Chondrocyte (in vitro differentiated cells): Measurements from ENCODE around the gene PLA2G2E. TPM values are rescaled to one million over a fixed set of nuclear protein-coding genes. Genes with fewer than 3 reads are reported as not detected.

Experiments used
- DNase-seq: peaks from one replicate; pipeline ENCODE4 v3.0.0; 2021; ENCODE audit warnings: mixed read lengths, low spot score
- H3K27ac Mint-ChIP-seq: one replicate; pipeline ENCODE4 v1.8.0; 2021; ENCODE audit warnings: mild to moderate bottlenecking, moderate library complexity, mixed read lengths; ENCODE audit not compliant: unreplicated experiment
- H3K27me3 Mint-ChIP-seq: 2 replicates; pipeline ENCODE4 v1.8.0; 2021; ENCODE audit warnings: low read depth, mixed read lengths
- H3K36me3 Mint-ChIP-seq: 2 replicates; pipeline ENCODE4 v1.8.0; 2021; ENCODE audit warnings: low read depth, mixed read lengths
- H3K4me1 Mint-ChIP-seq: 2 replicates; pipeline ENCODE4 v1.8.0; 2021; ENCODE audit warnings: low read depth, mild to moderate bottlenecking, mixed read lengths
- H3K4me3 Mint-ChIP-seq: one replicate; pipeline ENCODE4 v1.8.0; 2021; ENCODE audit warnings: mild to moderate bottlenecking, moderate library complexity, mixed read lengths; ENCODE audit not compliant: unreplicated experiment
- H3K9me3 Mint-ChIP-seq: 2 replicates; pipeline ENCODE4 v1.8.0; 2021; ENCODE audit warnings: low read depth, mixed read lengths
- total RNA-seq: library from RNA; stranded (reverse); gene quantifications from 3 replicates; pipeline ENCODE4 v1.2.1, GENCODE V29; 2021
- TF ChIP-seq, protein P1 (sequence below): fragments of 200-600 bp; sonication (generic); IDR thresholded peaks from 2 replicates; pipeline ENCODE4 v1.5.0; 2021; ENCODE audit warnings: antibody characterized with exemption, mild to moderate bottlenecking, moderate library complexity

PLA2G2E gene
- total RNA-seq, 1 donor from 2014 or later, result not detected

GRCh38 chr1:19879661-19880060 lies 43.8 kb downstream of the PLA2G2E start:
- DNase-seq, result no peak
- no peak overlapping the region for H3K27ac Mint-ChIP-seq
- H3K4me3 Mint-ChIP-seq, result no peak overlapping the region
- TF ChIP-seq, protein P1, sequence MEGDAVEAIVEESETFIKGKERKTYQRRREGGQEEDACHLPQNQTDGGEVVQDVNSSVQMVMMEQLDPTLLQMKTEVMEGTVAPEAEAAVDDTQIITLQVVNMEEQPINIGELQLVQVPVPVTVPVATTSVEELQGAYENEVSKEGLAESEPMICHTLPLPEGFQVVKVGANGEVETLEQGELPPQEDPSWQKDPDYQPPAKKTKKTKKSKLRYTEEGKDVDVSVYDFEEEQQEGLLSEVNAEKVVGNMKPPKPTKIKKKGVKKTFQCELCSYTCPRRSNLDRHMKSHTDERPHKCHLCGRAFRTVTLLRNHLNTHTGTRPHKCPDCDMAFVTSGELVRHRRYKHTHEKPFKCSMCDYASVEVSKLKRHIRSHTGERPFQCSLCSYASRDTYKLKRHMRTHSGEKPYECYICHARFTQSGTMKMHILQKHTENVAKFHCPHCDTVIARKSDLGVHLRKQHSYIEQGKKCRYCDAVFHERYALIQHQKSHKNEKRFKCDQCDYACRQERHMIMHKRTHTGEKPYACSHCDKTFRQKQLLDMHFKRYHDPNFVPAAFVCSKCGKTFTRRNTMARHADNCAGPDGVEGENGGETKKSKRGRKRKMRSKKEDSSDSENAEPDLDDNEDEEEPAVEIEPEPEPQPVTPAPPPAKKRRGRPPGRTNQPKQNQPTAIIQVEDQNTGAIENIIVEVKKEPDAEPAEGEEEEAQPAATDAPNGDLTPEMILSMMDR, result no peak
- H3K4me1 Mint-ChIP-seq, result peaks cover 24% of the 10 kb centered on the region
- no peaks in the 10 kb centered on the region for H3K36me3 Mint-ChIP-seq
- H3K9me3 Mint-ChIP-seq, result no peaks in the 10 kb centered on the region
- peaks cover 5% of the 10 kb centered on the region for H3K27me3 Mint-ChIP-seq

DNA sequence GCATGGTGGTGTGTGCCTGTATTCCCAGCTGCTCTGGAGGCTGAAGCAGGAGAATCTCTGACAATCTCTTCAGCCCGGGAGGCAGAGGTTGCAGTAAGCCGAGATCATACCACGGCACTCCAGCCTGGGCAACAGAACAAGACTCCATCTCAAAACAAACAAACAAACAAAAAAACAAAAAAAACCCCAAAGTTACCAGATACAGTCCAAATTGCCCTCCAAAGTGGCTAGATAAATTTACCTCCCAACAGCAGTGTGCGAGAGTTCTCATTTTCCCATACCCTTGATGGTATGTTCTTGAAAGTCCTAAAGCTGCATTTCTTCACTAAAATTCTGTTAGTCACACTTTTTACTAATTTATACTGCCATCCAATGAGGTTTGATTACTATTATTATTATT lies 44.2 kb downstream of the PLA2G2E start:
- TF ChIP-seq, protein P1, result no peak
- Mint-ChIP-seq H3K4me1 (peaks cover 20% of the 10 kb centered on the region), H3K27ac (no peak overlapping the region), H3K36me3 (no peaks in the 10 kb centered on the region), H3K9me3 (no peaks in the 10 kb centered on the region), H3K27me3 (peaks cover 5% of the 10 kb centered on the region), H3K4me3 (no peak overlapping the region)
- no peak for DNase-seq

- no peak for DNase-seq
- H3K9me3 Mint-ChIP-seq, result no peaks in the 10 kb centered on the region
- TF ChIP-seq, protein P1, result no peak
- no peak overlapping the region for H3K27ac Mint-ChIP-seq
- H3K36me3 Mint-ChIP-seq, result no peaks in the 10 kb centered on the region
- peaks cover 14% of the 10 kb centered on the region for H3K4me1 Mint-ChIP-seq
- H3K4me3 Mint-ChIP-seq, result no peak overlapping the region
- peaks cover 5% of the 10 kb centered on the region for H3K27me3 Mint-ChIP-seq
Measured at GRCh38 chr1:19878637-19878985, 44.8 kb downstream of the PLA2G2E start.

GRCh38 chr1:19877821-19878636 lies 45.4 kb downstream of the PLA2G2E start:
- Mint-ChIP-seq H3K4me3 (no peak overlapping the region), H3K27me3 (peaks cover 6% of the 10 kb centered on the region)
- no peak for DNase-seq

GRCh38 chr1:19877181-19877750 lies 46.2 kb downstream of the PLA2G2E start:
- H3K27me3 Mint-ChIP-seq, result peaks cover 10% of the 10 kb centered on the region
- no peak overlapping the region for H3K27ac Mint-ChIP-seq
- H3K4me3 Mint-ChIP-seq, result no peak overlapping the region
- peaks cover 5% of the 10 kb centered on the region for H3K4me1 Mint-ChIP-seq
- H3K36me3 Mint-ChIP-seq, result no peaks in the 10 kb centered on the region
- DNase-seq, result no peak
- TF ChIP-seq, protein P1, result no peak
- H3K9me3 Mint-ChIP-seq, result no peaks in the 10 kb centered on the region

More at GRCh38 chr1:19877821-19878636, 45.4 kb downstream of the PLA2G2E start:
- H3K36me3 Mint-ChIP-seq, result no peaks in the 10 kb centered on the region
- peaks cover 8% of the 10 kb centered on the region for H3K4me1 Mint-ChIP-seq
- H3K9me3 Mint-ChIP-seq, result no peaks in the 10 kb centered on the region
- TF ChIP-seq, protein P1, result no peak
- no peak overlapping the region for H3K27ac Mint-ChIP-seq
